Body of pancreas (tissue), 4 donors: ENCODE results near the gene SLC25A1. TPM values are rescaled to one million over a fixed set of nuclear protein-coding genes. Genes with fewer than 3 reads are reported as not detected.

Source experiments
- ATAC-seq: fragments of 150-250 bp; one replicate; pipeline ENCODE4 v1.9.1; 2016
- DNase-seq, 4 donors: peaks; one replicate each; pipeline ENCODE4 v3.0.0-alpha.2; 2019
- H3K27ac ChIP-seq, 4 donors: fragments of 200-600 bp; sonication (generic); 1 replicate in 3 of 4; 2 replicates in 1 of 4; pipeline versions ENCODE4 v1.5.1 to v1.6.1; 2016 to 2019; ENCODE audit warnings: mild to moderate bottlenecking in 1 of 4, mixed read lengths in 1 of 4, moderate library complexity in 1 of 4
- H3K27me3 ChIP-seq, 2 donors: fragments of 200-600 bp; sonication (generic); one replicate each; pipeline ENCODE4 v1.6.0; 2016; ENCODE audit warnings: mild to moderate bottlenecking in 1 of 2
- H3K36me3 ChIP-seq, 2 donors: fragments of 200-600 bp; sonication (generic); replicated peaks in 1 of 2; 2 replicates each; pipeline ENCODE4 v1.5.1; 2016; ENCODE audit warnings: low read depth in 2 of 2; ENCODE audit not compliant: insufficient read depth in 1 of 2
- H3K4me1 ChIP-seq: fragments of 200-600 bp; sonication (generic); one replicate; pipeline ENCODE4 v1.6.0; 2016
- H3K4me3 ChIP-seq, 2 donors: fragments of 200-600 bp; sonication (generic); 1 replicate in 1 of 2; 2 replicates in 1 of 2; pipeline ENCODE4 v1.5.1; 2016 to 2019
- H3K9me3 ChIP-seq, 3 donors: fragments of 200-600 bp; sonication (generic); 1 replicate in 2 of 3; 2 replicates in 1 of 3; pipeline ENCODE4 v1.5.1; 2016
- POLR2A ChIP-seq, 3 donors: fragments of 450-650 bp; IDR thresholded peaks; one replicate each; pipeline ENCODE4 v1.6.1; 2016; ENCODE audit warnings: antibody characterized with exemption in 3 of 3, mild to moderate bottlenecking in 2 of 3
- WGBS, 2 donors: methylation state at CpG; one replicate each; pipeline ENCODE4 v1.1.5; 2017; 5-methylcytosine and 5-hydroxymethylcytosine counted together
- intact Hi-C: fragments of 100-400 bp; cut with DNase I; formaldehyde crosslinking; loops from one replicate; pipeline ENCODE4 v1.15.1; 2023
- total RNA-seq, 2 donors: library from RNA; depleted of rRNA; stranded (reverse); fragments of >200 nt; gene quantifications; one replicate each; pipeline ENCODE4 v1.1.0, GENCODE V29; 2016
- TF ChIP-seq, protein P1 (sequence below), 7 experiments: fragments of 450-650 bp in 4 of 7; fragments of 200-600 bp in 3 of 7; sonication (generic) in 3 of 7; IDR thresholded peaks; one replicate each; pipeline ENCODE4 v1.5.1; 2016 to 2019; ENCODE audit warnings: antibody characterized with exemption in 7 of 7

SLC25A1 gene
- total RNA-seq, 2 donors from 2014 or later: 39.7 to 87.0 TPM

DNA sequence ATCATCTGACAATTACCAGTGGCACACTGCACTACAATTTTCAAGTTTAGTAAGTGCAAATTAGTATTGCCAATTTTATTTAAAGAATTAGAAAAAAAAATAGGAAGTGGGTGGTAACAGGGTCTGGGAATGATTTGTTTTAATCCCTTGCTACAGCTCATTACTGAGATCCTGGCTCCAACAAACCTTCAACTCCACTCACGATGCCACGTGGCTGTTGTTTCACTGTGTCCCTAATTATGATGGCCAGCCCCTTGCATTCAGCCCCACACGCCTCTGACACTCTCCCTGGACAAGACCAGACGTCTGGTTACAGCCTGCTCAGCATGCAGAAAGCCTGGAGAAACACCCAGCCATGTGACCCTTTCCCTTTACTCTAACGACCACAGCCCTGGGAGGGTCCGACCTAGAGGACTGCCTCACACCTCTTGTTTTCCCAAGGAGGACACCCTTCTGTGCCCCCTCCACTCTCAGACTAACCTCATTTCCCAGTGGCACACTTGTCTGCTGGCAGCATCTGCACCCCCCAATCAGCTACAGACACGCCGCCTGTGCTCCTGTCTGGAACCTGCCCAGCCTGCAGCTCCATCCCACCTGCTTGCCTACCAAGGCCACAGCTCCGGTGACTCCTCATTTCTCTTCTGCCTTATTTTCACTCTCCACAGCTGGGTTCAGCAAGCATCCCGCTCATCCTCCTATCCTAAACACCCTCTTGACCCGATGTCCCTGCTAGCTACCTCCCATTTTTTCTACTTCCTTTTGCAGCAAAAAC, 18.5 kb upstream of the SLC25A1 start:
- intact Hi-C loops: no loop called here
- no peak overlapping the region for H3K4me3 ChIP-seq
- no peaks in the 10 kb centered on the region for H3K36me3 ChIP-seq
- ATAC-seq (no peak), DNase-seq (no peak)
- no peaks in the 10 kb centered on the region for H3K9me3 ChIP-seq
- 78 to 85% methylated on average over 11 of the region's 11 CpGs for WGBS, 2 donors
- H3K4me1 ChIP-seq: no peaks in the 10 kb centered on the region
- H3K27ac ChIP-seq: no peak overlapping the region
- TF ChIP-seq, protein P1, sequence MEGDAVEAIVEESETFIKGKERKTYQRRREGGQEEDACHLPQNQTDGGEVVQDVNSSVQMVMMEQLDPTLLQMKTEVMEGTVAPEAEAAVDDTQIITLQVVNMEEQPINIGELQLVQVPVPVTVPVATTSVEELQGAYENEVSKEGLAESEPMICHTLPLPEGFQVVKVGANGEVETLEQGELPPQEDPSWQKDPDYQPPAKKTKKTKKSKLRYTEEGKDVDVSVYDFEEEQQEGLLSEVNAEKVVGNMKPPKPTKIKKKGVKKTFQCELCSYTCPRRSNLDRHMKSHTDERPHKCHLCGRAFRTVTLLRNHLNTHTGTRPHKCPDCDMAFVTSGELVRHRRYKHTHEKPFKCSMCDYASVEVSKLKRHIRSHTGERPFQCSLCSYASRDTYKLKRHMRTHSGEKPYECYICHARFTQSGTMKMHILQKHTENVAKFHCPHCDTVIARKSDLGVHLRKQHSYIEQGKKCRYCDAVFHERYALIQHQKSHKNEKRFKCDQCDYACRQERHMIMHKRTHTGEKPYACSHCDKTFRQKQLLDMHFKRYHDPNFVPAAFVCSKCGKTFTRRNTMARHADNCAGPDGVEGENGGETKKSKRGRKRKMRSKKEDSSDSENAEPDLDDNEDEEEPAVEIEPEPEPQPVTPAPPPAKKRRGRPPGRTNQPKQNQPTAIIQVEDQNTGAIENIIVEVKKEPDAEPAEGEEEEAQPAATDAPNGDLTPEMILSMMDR (IDR thresholded peaks at IDR 0.05): no peak
- no peak for TF ChIP-seq POLR2A (IDR thresholded peaks at IDR 0.05)
- no peaks in the 10 kb centered on the region for H3K27me3 ChIP-seq

DNA sequence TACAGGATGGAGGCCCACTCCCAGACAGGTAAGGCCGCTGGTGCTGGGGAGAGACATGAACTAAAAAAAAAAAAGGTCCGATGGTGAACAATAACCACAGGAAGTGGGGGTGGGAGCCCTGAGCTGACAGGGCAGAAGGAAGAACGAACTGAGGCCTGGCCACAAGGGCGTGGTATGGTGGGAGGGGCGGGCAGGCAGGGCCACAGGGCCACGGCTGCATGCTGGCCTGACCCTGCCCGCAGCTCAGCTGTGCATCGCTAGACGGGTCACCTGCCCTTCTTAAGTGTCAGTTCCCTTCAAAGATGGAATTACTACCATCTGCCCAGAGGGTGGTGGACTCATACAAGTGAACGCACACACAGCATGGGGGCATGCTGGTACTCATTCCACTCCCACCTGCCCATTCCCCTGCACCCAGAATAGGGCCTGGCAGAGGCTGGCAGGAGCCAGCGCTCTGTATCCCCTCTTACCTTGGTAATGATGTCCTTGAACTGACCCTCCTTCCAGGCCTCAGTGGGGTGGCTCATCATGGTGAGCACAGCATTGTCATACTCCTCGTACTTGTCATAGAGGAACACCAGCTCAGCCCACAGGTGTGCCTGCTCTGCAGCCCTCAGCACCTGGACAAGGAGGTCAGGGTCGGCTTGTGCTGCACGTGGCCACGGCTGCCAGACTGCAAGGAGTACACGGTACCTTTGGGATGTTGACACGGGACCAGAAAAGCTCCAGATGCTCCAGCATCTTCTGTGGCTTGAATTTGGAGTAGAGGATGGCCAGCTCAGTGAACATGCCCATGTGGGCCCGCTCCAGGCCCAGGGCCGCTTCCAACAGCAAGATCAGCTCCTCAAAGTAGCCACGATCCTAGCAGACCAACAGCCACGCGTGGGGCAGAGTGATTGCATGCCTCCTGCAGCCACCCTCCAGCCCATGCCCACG, 17.5 kb upstream of the SLC25A1 start:
- no peak for ATAC-seq
- H3K36me3 ChIP-seq: no peaks in the 10 kb centered on the region
- no peaks in the 10 kb centered on the region for H3K4me1 ChIP-seq
- TF ChIP-seq, protein P1 (IDR thresholded peaks at IDR 0.05): no peak
- TF ChIP-seq POLR2A (IDR thresholded peaks at IDR 0.05): no peak
- intact Hi-C loops: no loop called here
- DNase-seq: no peak
- no peak overlapping the region for H3K4me3 ChIP-seq
- H3K27me3 ChIP-seq: no peaks in the 10 kb centered on the region
- H3K9me3 ChIP-seq: no peaks in the 10 kb centered on the region
- 82 to 84% methylated on average over 19 to 23 of the region's 23 CpGs for WGBS, 2 donors
- no peak overlapping the region for H3K27ac ChIP-seq

DNA sequence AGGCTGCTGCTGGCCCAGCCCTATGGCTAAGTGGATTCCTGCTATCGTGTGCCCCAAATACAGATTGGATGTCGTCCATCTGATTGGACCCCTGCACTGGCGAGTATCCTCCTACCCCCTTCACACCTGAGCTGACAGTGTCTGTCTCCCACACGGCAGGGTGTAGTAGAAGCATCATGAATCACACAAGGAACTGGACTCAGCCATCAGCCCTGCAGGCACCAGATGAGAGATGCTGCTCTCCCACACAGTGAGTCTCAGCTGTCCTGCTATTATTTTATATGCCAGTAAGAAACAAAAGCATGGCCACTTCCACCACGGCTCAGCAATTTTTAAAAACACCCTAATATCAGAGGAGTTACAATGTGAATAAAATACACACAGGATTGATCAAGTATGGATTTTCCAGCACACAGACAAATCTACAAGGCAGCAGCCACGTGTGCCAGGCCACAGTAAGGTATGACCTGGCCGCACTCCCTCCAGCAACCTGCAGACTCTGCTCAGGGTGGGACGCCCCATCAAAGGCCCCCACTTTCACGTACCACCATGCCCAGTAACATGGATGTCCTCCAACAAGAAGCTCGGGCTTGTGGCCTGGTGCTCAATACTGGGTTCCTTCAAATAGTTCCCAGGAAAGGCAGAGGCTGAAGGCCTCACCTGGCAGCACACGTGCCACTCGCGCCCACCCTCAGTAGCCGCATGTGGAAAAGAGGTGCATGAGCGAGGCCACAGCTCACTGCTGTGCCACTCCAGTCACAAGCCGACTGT, 16.4 kb upstream of the SLC25A1 start:
- H3K27ac ChIP-seq: no peak overlapping the region
- no peak overlapping the region for H3K4me3 ChIP-seq
- 84 to 88% methylated on average over 11 to 16 of the region's 16 CpGs for WGBS, 2 donors
- H3K36me3 ChIP-seq: no peaks in the 10 kb centered on the region
- DNase-seq (no peak), ATAC-seq (no peak)
- H3K27me3 ChIP-seq: no peaks in the 10 kb centered on the region
- TF ChIP-seq, protein P1 (IDR thresholded peaks at IDR 0.05): no peak
- intact Hi-C loops: no loop called here
- no peaks in the 10 kb centered on the region for H3K9me3 ChIP-seq
- H3K4me1 ChIP-seq: no peaks in the 10 kb centered on the region

DNA sequence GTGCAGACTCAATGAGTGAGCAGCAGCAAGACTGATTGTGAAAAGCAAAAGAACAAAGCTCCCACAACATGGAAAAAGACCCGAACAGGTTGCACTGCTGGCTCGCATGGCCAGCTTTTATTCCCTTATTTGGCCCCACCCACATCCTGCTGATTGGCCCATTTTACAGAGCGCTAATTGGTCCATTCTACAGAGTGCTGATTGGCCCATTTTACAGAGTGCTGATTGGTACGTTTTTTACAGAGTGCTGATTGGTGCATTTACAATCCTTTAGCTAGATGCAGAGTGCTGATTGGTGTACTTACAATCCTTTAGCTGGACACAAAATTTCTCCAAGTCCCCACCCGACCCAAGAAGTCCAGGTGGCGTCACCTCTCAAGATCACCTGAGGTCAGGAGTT, 15.3 kb upstream of the SLC25A1 start:
- no peaks in the 10 kb centered on the region for H3K9me3 ChIP-seq
- H3K27me3 ChIP-seq: no peaks in the 10 kb centered on the region
- ATAC-seq (no peak), DNase-seq (no peak)
- TF ChIP-seq POLR2A (IDR thresholded peaks at IDR 0.05): no peak
- TF ChIP-seq, protein P1 (IDR thresholded peaks at IDR 0.05): no peak
- 85 to 90% methylated on average over 6 of the region's 6 CpGs for WGBS, 2 donors
- H3K4me1 ChIP-seq: no peaks in the 10 kb centered on the region
- intact Hi-C loops: no loop called here
- no peak overlapping the region for H3K27ac ChIP-seq
- H3K36me3 ChIP-seq: no peaks in the 10 kb centered on the region
- no peak overlapping the region for H3K4me3 ChIP-seq
